Measurements from ENCODE around the gene SLC6A5. TPM values are rescaled to one million over a fixed set of nuclear protein-coding genes. Genes with fewer than 3 reads are reported as not detected.

Gene SLC6A5
- total RNA-seq, 1 donor from 2014 or later, result not detected

DNA sequence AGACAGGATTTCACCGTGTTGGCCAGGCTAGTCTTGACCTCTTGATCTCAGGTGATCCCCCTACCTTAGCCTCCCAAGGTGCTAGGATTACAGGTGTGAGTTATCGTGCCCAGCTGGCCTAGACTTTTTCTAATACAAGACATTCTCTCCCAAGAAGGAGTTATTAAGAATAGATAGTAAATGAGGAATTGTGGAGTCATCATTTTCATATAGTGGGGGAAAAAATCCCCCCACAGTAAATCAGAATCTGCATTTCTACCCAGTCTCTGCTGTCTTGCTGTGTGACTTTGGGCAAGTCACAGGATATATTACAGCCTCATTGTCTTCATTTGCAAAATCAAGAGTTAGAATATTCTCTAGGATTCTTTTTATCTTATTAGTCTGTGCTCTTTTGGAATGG lies 21.6 kb downstream of the SLC6A5 start:
- Mint-ChIP-seq H3K27ac (no peak overlapping the region), H3K27me3 (ENCODE audit: low read depth) (peaks cover 70% of the 10 kb centered on the region), H3K9me3 (no peaks in the 10 kb centered on the region), H3K36me3 (no peaks in the 10 kb centered on the region), H3K4me3 (no peak overlapping the region), H3K4me1 (no peaks in the 10 kb centered on the region)
- TF ChIP-seq, protein P1, sequence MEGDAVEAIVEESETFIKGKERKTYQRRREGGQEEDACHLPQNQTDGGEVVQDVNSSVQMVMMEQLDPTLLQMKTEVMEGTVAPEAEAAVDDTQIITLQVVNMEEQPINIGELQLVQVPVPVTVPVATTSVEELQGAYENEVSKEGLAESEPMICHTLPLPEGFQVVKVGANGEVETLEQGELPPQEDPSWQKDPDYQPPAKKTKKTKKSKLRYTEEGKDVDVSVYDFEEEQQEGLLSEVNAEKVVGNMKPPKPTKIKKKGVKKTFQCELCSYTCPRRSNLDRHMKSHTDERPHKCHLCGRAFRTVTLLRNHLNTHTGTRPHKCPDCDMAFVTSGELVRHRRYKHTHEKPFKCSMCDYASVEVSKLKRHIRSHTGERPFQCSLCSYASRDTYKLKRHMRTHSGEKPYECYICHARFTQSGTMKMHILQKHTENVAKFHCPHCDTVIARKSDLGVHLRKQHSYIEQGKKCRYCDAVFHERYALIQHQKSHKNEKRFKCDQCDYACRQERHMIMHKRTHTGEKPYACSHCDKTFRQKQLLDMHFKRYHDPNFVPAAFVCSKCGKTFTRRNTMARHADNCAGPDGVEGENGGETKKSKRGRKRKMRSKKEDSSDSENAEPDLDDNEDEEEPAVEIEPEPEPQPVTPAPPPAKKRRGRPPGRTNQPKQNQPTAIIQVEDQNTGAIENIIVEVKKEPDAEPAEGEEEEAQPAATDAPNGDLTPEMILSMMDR (IDR thresholded peaks at IDR 0.05; ENCODE audit: unreplicated experiment), result no peak
- no peak for DNase-seq (ENCODE audit: low spot score in 2 of 2, unreplicated experiment in 2 of 2)

DNA sequence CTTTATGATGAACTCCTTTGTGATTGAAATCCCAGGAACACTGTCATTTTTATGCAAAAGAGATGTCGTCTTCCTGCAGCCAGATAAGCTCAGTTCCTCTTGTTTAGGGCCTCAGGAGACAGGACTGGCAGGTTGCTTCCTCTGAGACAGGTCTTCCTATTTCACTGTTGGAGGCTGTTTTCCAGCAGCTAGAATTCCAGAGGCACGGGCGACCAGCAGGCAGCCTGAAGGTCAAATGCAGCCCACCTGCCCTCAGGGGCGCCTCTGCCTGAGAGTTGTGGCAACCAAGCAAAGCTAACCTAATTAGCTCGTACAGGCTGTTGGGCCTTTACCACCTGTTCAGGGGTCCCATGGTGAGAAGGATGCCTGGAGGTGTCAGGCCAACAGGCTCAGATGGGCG lies 22.3 kb downstream of the SLC6A5 start:
- Mint-ChIP-seq H3K4me3 (no peak overlapping the region), H3K27me3 (ENCODE audit: low read depth) (peaks cover 67% of the 10 kb centered on the region), H3K4me1 (no peaks in the 10 kb centered on the region), H3K9me3 (no peaks in the 10 kb centered on the region), H3K36me3 (no peaks in the 10 kb centered on the region), H3K27ac (no peak overlapping the region)
- no peak for DNase-seq (ENCODE audit: low spot score in 2 of 2, unreplicated experiment in 2 of 2)
- TF ChIP-seq, protein P1 (IDR thresholded peaks at IDR 0.05; ENCODE audit: unreplicated experiment), result no peak

DNA sequence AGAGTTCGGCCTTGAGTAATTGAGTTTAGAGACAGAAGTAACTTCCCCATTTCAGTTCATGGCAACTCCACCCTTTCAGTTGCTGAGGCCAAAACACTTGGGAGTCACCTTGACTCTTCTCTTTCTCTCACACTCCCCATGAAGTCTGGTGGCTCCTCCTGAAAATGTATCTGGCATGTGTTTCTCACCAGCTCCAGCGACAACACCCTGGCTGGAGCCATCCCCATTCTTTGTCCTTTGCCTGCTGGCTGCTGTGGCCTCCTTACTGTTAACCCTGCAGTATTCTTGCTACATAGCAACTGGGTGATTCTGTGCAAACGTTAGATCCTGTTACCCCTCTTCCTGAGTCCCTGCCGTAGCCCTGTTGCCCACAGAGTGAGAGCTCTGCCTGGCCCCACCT lies 23.8 kb downstream of the SLC6A5 start:
- peaks cover 53% of the 10 kb centered on the region for H3K27me3 Mint-ChIP-seq (ENCODE audit: low read depth)
- no peaks in the 10 kb centered on the region for H3K36me3 Mint-ChIP-seq
- H3K4me3 Mint-ChIP-seq, result no peak overlapping the region
- H3K27ac Mint-ChIP-seq, result no peak overlapping the region
- no peak for DNase-seq (ENCODE audit: low spot score in 2 of 2, unreplicated experiment in 2 of 2)
- TF ChIP-seq, protein P1 (IDR thresholded peaks at IDR 0.05; ENCODE audit: unreplicated experiment), result no peak
- H3K4me1 Mint-ChIP-seq, result no peaks in the 10 kb centered on the region
- no peaks in the 10 kb centered on the region for H3K9me3 Mint-ChIP-seq

DNA sequence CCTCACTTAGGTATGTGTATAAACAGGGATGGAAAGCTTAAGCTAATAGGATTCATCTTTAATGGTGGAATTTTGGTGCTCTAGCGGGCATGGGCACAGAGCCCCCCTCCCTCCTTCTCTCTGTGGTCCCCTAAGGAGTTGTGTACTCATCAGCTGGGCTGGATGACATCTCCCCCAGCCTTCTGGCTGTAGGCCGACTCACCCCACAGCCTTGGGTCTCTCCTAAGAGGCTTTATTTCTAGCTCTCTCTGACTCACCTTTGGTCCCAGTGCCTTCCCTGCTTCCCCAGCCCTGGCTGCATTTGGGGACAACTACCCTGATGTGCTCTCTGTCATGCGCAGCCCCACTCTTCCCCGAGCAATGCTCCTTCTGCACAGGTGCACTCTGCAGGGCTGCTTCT lies 26.9 kb downstream of the SLC6A5 start:
- Mint-ChIP-seq H3K27ac (no peak overlapping the region), H3K36me3 (no peaks in the 10 kb centered on the region), H3K9me3 (no peaks in the 10 kb centered on the region), H3K27me3 (ENCODE audit: low read depth) (peaks cover 32% of the 10 kb centered on the region), H3K4me3 (no peak overlapping the region), H3K4me1 (no peaks in the 10 kb centered on the region)
- DNase-seq (ENCODE audit: low spot score in 2 of 2, unreplicated experiment in 2 of 2), result no peak
- TF ChIP-seq, protein P1 (IDR thresholded peaks at IDR 0.05; ENCODE audit: unreplicated experiment), result no peak

DNA sequence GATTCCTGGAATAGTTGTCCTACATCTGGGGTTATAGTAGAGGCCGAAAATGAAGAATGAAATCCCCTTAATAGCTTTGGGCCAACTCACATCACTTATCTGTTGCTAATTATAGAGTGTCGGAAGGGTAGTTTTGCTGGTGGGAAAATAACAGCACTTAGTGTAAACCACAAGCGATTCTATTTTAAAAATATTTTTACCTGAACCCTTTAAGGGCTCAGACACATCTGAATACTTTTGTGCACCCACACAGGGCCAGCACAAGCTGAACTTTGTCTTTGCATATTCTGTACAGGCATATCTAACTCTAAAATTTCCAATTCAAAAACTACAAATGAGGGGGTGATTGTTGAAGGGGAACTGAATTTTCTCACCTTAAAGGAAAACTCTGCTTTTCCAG lies 27.6 kb downstream of the SLC6A5 start:
- no peak overlapping the region for H3K27ac Mint-ChIP-seq
- H3K27me3 Mint-ChIP-seq (ENCODE audit: low read depth), result peaks cover 25% of the 10 kb centered on the region
- H3K4me1 Mint-ChIP-seq, result peaks cover 3% of the 10 kb centered on the region

More for the DNA sequence above, 27.6 kb downstream of the SLC6A5 start:
- no peak overlapping the region for H3K4me3 Mint-ChIP-seq
- TF ChIP-seq, protein P1 (IDR thresholded peaks at IDR 0.05; ENCODE audit: unreplicated experiment), result no peak
- no peak for DNase-seq (ENCODE audit: low spot score in 2 of 2, unreplicated experiment in 2 of 2)
- no peaks in the 10 kb centered on the region for H3K9me3 Mint-ChIP-seq
- H3K36me3 Mint-ChIP-seq, result no peaks in the 10 kb centered on the region
